HG03108 (cell line): Measurements from ENCODE around the gene LYSMD4.

Source experiments
- ATAC-seq: cut with Tn5 transposase; IDR thresholded peaks from one replicate; pipeline ENCODE4 v1.9.1; 2021; ENCODE audit warnings: moderate library complexity; ENCODE audit not compliant: unreplicated experiment

LYSMD4 gene

DNA sequence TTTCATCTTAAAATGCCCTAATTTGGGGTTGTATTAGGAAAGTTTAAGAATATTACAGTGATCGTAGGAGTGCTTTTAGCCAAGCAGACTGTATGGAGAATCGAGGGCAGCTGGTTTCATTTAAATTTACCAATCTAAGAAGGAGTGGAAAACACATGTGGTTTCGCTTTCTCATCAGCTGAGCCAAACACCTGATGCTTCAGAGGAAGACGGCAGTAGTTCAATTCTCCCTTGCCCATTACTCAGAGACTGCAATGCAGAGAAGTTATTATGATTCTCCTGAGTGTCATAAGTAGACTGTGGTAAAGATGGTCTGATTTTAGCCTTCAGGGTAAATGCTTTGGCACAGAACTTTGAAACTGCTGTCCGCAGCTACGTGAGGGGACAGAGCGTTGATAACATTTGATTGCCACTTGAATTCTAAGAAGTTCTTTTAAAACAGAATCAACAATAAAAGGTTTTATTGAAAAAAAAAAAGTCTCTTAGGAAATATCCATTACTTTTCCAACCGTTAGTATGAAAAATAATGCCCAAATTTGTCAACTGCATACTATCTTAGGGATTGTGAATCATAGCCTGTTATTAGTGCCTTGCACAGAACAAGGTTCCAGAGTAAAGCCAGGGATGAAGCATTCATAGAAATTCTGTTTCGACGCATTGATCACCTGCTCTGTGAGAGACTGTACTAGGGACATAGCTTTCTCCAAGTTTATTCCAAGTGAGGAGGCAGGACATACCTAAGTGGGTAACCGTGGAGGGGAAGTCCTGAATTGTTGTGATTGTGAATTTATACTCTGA lies 25.6 kb downstream of the LYSMD4 start:
- ATAC-seq: no peak

DNA sequence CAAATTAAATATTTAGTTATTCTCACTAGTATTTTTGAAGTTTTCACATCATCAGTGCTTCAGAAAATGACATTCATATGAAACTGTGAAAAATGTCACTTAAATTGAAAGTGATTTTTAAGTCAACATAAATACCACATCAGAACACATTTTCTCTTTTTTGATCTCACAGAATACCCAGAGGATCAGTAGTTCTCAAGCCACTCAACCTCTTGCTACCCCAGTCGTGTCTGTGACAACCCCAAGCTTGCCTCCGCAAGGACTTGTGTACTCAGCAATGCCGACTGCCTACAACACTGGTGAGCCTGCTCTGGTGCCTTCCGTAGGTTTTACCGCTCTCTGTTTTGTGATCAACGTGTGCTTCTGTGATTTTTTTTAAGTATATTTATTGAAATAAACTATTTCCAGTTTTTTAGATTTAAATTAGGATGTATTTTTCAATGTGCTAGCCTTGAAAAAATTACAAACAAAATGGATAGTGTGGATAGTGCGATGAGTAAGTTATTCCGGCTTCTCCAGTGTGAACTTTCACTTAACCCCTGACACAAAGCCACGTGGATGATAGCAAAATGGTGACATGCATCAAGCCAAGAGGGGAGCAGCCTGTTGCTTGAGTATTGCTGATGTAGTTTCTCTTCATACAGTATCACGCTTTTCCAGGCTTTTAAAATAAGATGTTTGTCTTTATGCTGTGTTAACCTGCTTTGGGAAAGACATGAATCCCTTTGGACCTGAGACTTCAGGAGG lies 26.5 kb downstream of the LYSMD4 start:
- ATAC-seq: no peak

DNA sequence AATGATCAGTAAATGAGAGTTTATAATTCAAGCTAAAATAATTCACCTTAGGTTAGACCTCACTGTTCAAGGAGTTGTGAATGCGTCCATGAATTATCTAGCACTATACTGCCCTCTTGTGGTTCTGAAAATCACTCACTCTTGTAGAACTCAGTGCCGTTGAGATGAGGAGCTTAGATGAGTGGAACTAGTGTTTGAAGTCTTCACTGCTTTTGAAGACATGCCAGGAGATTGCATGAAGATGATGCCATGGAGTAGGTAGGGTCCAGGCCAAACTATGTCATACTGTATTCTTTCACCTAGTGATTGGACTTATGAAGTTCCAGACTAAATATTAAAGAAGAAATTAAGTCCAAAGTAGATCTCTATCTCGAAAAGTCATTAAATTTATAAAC lies 28.8 kb downstream of the LYSMD4 start:
- ATAC-seq: peak; percentile 60

DNA sequence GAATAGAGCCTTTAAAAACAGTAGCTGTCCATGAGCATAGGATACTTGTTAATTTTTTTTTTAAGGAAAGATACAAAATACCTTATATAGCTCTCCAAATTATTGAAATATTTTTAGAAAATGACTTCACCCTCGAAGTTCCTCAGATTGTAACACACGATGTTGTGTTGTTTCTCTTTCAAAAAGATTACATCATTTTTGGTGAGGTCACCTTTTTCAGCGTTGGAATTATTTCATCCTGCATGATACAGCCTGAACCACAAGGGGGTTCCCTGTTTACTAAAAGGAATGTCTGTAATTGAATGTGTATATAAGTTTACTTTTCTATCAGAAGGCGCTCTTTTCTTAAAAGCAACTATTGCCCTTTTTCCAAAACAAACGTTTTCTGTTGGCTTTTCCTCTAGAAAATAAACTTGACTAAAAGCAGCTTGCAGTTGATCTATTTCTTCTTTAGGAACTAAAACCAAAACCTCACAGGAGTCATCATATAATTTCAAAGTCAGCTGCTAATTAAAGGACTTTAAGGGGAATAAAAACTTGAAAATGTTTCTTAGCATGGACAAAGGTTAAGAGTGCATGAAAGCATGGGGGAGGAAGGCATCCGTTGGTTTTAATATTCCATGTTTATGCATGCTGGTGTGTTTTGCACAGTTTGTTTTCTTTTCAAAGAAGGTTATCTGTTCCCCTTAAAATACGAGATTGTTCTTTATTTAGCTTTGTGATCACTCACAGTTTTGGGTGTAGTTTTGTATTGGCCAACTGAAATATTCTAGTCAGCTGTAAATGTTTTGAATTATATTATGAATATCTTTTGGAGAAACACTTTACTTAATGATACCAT lies 29.4 kb downstream of the LYSMD4 start:
- ATAC-seq: peak; percentile 58

DNA sequence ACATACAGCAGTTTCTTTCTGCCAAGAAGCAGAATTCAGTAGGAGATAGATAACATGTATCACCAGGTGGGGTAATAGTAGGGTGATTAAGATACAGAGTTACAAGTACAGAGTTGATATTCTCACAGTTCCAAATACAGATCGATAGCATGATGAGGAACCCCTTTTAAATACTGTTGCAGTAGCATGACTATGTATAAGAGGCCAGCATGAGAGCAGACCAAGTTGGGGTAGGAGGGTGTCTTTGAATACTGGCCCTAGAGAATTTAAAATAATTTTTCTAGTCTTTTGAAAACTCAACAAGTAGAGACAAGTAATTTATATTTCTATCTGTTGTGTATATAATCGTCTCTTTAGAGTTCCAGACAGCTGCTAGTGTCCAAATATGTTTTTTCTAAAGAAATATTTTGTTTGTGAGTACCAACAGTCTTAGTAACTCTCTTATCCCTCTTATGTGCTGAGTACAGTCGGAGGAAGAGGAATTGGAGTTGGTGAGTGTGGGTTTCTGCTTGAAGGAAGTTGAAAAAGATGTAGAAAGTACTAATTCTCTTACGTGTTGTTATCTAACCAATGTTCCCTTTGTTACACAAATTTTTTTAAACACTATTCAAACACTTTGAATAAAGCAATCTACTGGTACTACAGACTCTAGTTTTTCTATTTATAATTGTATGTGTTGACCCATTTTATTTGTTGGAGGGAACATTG lies 30.2 kb downstream of the LYSMD4 start:
- no peak for ATAC-seq

DNA sequence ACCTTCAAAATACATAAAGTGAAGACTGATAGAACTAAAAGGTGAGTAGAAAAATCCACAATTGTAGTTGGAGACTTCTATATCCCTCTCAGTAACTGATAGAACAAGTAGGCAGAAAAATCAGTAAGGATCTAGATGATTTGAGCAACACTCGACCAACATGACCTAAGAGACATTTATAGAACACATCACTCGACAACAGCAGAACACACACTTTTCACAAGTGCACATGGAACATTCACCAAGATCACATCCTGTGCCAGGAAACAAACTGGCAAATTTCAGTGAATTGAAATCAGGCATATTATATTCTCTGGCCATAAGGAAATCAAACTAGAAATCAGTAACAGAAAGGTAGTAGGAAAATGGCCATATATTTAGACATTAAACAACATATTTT lies 37.1 kb downstream of the LYSMD4 start:
- no peak for ATAC-seq

DNA sequence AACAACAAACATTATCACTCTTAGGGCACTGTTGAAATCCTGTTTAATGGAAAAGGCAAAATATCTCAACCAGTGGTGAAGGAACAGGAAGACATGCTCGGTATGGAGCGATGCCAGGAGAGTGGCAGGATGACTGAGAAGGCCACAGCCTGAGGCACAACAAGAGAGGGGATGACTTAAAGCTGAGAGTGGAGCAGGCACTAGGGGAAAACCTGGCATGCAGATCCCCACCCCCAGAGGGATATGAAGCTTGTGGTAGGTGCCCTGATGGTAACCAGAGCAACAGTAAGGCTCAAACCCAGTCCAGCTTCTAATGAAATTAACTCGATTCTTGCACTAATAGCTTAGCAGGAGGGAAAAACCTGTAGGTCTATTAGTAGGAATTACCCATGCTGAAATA lies 40.4 kb downstream of the LYSMD4 start:
- ATAC-seq: no peak

DNA sequence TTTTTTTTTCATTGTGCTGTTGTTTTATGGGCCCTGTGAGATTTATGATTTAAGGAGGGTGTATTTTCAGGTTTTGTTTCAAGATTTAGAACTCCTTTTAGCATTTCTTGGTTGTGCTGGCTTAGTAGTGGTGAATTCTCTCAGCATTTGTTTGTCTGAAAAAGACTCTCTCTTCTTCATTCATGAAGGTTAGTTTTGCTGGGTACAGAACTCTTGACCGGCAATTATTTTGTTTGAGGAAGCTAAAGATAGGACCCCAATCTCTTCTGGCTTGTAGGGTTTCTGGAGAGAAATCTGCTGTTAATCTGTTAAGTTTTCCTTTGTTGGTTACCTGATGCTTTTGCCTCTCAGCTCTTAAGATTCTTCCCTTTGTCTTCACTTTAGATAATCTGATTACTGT lies 46.9 kb downstream of the LYSMD4 start:
- no peak for ATAC-seq

DNA sequence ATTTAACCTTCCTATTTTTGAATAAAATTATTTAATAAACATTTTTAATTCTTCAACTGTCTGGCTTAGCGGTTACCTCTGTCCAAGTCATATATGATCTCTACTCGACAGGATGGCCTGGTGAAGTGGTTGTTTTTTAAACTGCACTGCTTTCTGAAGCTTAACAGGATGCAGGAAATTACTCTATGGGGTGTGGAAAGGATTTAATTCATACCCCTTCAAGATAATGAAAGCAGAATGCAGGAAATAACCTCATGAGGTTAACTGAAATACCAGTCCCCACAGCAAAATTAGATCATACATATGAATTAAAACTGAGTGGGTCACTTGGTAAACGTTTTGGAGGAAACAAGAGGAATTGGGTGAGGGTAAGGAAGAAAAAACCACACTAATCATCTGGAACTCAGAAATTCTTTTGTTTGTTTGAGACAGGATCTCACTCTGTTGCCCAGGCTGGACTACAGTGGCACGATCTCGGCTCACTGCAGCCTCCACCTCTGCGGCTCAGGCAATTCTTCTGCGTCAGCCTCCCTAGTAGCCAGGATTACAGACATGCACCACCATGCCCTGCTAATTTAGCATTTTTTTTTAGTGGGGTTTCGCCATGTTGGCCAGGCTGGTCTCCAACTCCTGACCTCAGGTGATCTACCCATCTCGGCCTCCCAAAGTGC lies 50.1 kb downstream of the LYSMD4 start:
- ATAC-seq: no peak

DNA sequence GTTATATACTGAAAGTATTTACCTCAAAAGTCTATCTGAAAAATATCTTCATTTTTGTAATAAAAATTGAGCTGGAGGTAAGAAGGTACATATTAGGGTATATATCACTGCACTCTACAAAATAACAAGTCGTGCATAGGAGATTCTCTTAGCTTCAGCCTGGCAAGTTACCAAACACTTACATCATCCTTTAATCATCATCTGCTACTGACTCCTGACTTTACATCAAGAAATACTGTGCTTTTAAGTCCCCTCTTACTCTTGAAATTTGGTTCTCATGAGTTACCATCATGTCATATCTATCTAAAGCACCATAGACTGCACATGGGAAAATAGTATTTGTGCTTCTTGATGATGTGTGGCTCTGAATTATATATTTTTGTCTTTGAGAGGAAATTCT lies 50.8 kb downstream of the LYSMD4 start:
- no peak for ATAC-seq

DNA sequence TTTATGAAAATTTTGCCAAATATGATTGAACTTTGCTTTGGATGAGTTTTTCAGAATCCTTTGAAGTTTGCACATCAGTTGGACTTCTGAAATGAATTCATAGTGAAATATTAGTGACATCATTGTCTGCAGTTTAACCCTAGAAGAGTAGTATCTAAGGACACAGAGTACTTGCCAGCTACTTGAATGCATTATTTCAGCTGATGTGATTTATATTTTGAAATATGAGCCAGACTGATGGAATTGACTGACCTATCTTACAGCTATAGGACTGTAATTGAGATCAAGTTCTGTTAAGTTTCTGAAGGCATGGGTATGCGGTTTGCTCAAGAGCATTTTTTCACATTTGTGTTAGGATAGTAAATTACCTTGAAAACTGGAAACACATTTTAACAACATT lies 51.2 kb downstream of the LYSMD4 start:
- ATAC-seq: no peak

DNA sequence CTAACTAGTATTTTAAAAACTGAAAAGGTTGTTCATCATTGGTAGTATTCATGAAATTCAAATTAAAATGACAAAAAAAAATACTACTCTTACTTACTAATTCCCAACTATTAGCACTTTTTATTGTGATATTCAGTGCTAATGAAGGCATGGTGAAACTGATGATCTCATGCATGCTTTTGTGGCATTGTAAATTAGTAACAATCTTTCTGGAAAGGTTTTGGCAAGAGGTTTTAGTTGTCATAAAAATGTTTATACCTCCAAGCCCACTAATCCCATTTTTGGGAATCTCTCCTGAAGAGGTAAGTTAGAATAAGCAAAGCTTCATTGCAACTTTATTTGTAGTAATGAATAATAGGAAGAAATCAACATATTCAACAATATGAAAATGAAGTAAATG lies 53.0 kb downstream of the LYSMD4 start:
- ATAC-seq: no peak

DNA sequence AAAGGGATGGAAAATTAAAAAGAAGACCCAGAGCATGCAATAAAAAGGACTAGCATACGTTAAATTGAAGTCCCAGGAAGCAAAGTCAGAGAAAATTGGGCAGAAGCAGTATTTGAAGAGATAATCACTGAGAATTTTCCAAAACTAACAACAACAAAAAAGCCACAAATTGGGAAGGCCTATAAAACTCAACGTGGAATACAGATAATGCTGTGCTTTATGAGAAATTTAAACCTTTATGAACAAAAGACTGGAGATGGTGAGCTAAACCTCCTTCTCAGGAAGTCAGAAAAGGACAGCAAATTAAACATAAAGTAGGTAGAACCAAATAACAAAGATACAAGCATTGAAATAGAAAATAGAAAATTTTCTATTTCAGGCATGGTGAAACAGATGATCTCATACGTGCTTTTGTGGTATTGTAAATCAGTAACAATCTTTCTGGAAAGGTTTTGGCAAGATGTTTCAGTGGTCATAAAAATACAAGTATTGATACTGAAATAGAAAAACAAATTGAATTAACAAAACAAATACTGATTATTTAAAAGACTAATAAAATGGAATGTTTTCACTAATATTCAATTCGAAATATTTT lies 55.6 kb downstream of the LYSMD4 start:
- ATAC-seq: peak; percentile 64
